GM23248 (cell line): ENCODE measurements around the gene KRTAP4-11.
"Not testable (repeated sequence)": the region's sequence is repeated elsewhere in the genome, so short reads cannot be mapped to it uniquely, and the experiment has no call there.

ENCODE experiments used
- EZH2 ChIP-seq: fragments of 200-600 bp; sonication (generic); IDR thresholded peaks from 2 replicates; pipeline ENCODE4 v1.6.1; 2018; ENCODE audit warnings: antibody characterized with exemption, mild to moderate bottlenecking; ENCODE audit not compliant: insufficient read depth, poor library complexity, severe bottlenecking
- EZH2phosphoT487 ChIP-seq: fragments of 200-600 bp; sonication (generic); IDR thresholded peaks from 2 replicates; pipeline ENCODE4 v1.6.1; 2018; ENCODE audit warnings: antibody characterized with exemption, moderate library complexity, mild to moderate bottlenecking, low read depth; ENCODE audit not compliant: insufficient read depth

GRCh38 chr17:41123292-41123990, 5.3 kb upstream of the KRTAP4-11 start:
- not testable (repeated sequence) for TF ChIP-seq EZH2, EZH2phosphoT487
